Measurements from ENCODE around the gene C16orf86.

The C16orf86 gene

GRCh38 chr16:67658849-67659674 lies 7.6 kb upstream of the C16orf86 start:
- Histone ChIP-seq H2AFZ (ENCODE audit: low read length) (peak overlapping the region; percentile 72; the same call in 1 of the 2 replicates), H3K36me3 (replicated peaks; ENCODE audit: insufficient read depth, low read length) (no peaks in the 10 kb centered on the region), H3K4me1 (ENCODE audit: low read length) (peaks cover 13% of the 10 kb centered on the region), H3K9ac (ENCODE audit: low read length) (peak overlapping the region; percentile 93), H3K4me3 (ENCODE audit: low read length) (peak overlapping the region; percentile 93), H3K9me2 (replicated peaks; ENCODE audit: insufficient read depth, low read length) (no peaks in the 10 kb centered on the region), H3K79me2 (ENCODE audit: low read length) (peaks cover 42% of the 10 kb centered on the region), H3K4me2 (ENCODE audit: low read depth, low read length) (peak overlapping the region; percentile 93), H3K9me3 (replicated peaks; ENCODE audit: insufficient read depth, low read length) (no peaks in the 10 kb centered on the region), H3K27ac (ENCODE audit: low read length) (peak overlapping the region; percentile 96; the same call in 1 of the 2 replicates), H3K27me3 (replicated peaks; ENCODE audit: insufficient read depth, low read length) (no peaks in the 10 kb centered on the region), H3F3A (ENCODE audit: insufficient read depth, low read length) (peaks cover 17% of the 10 kb centered on the region), H4K20me1 (ENCODE audit: insufficient read depth, low read length) (no peaks in the 10 kb centered on the region)
- no peak for DNase-seq
- TF ChIP-seq EZH2phosphoT487 (IDR thresholded peaks at IDR 0.05; ENCODE audit: low read length) = no peak
- TF ChIP-seq CTCF (IDR thresholded peaks at IDR 0.05; ENCODE audit: low read length) = no peak
- TF ChIP-seq EZH2 (optimal IDR thresholded peaks at IDR 0.05; ENCODE audit: low read depth, low read length) = no peak

DNA sequence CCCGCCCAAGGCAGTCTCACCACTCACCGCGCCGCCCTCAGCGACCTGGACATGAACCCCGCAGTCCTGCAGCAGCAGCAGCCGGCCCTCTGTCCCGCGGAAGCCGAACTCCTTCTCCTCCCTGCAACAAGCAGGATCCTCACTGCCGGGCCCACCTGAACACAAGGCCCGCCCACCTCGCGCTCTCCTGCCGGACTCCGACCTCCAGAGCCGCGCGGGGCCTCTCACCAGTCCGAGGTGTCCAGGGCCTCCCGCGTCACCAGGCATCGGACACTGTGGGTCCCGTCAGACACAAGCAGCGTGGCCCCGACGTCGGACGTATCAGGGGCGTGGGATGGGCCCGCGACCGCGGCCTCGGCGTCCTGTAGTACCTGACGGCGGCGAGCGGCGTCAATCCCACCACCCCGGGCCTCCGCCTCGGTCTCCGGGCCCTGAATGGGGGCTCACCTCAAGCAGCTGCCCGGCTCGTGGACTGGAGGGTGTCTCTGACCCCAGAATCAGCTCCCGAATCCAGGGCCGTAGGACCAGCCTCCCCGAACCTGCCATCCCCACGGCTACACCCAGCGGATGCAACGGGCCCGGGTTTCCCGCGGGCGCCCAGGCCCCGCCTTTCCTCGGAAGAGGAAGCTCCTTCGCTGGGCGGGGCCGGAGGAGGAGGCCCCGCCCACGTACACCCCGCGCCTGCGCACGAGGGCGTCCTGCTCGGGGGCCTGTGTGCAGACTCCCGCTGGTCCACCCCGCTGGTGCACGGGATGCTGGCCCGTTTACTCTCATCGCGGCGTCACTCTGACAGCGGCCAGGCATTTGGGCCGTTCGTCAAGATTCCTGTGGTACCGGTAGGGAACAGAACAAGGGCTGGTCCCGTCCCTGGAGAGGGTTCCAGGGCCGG lies 6.7 kb upstream of the C16orf86 start, which contains the start of gene ACD:
Gene ACD, minus strand, starts transcription at position 586 of the 889 bp plus-strand sequence. Its CDS starts 40 bp downstream, at position 546.
- H2AFZ ChIP-seq (ENCODE audit: low read length) = peak within 1 kb of the TSS; percentile 98
- H3K4me3 ChIP-seq (ENCODE audit: low read length) = peak within 1 kb of the TSS; percentile 93
- DNase-seq = peak; percentile 96
- peaks cover 45% of the 10 kb centered on the region for H3K79me2 ChIP-seq (ENCODE audit: low read length)
- H3K27ac ChIP-seq (ENCODE audit: low read length) = peak within 1 kb of the TSS; percentile 96
- no peaks in the 10 kb centered on the region for H3K9me2 ChIP-seq (replicated peaks; ENCODE audit: insufficient read depth, low read length)
- H3K4me2 ChIP-seq (ENCODE audit: low read depth, low read length) = peak within 1 kb of the TSS; percentile 99
- no peak for TF ChIP-seq EZH2phosphoT487 (IDR thresholded peaks at IDR 0.05; ENCODE audit: low read length)
- no peak for TF ChIP-seq CTCF (IDR thresholded peaks at IDR 0.05; ENCODE audit: low read length)
- TF ChIP-seq EZH2 (optimal IDR thresholded peaks at IDR 0.05; ENCODE audit: low read depth, low read length) = no peak
- H3K9me3 ChIP-seq (replicated peaks; ENCODE audit: insufficient read depth, low read length) = no peaks in the 10 kb centered on the region
- H3K9ac ChIP-seq (ENCODE audit: low read length) = peak within 1 kb of the TSS; percentile 95
- peaks cover 13% of the 10 kb centered on the region for H3K4me1 ChIP-seq (ENCODE audit: low read length)
- no peaks in the 10 kb centered on the region for H3K36me3 ChIP-seq (replicated peaks; ENCODE audit: insufficient read depth, low read length)
- no peaks in the 10 kb centered on the region for H4K20me1 ChIP-seq (ENCODE audit: insufficient read depth, low read length)
- H3K27me3 ChIP-seq (replicated peaks; ENCODE audit: insufficient read depth, low read length) = no peaks in the 10 kb centered on the region
- H3F3A ChIP-seq (ENCODE audit: insufficient read depth, low read length) = peaks cover 17% of the 10 kb centered on the region

- H3K4me1 ChIP-seq (ENCODE audit: low read length) = peaks cover 14% of the 10 kb centered on the region
- H2AFZ ChIP-seq (ENCODE audit: low read length) = peak within 1 kb of the TSS; percentile 98
- TF ChIP-seq EZH2phosphoT487 (IDR thresholded peaks at IDR 0.05; ENCODE audit: low read length) (no peak), EZH2 (optimal IDR thresholded peaks at IDR 0.05; ENCODE audit: low read depth, low read length) (no peak), CTCF (IDR thresholded peaks at IDR 0.05; ENCODE audit: low read length) (no peak)
Measured at GRCh38 chr16:67660564-67661028, 6.0 kb upstream of the C16orf86 start, which contains the start of gene PARD6A. TSS of gene PARD6A (plus strand) at chr16:67660960. CDS start at chr16:67661039, 79 bp downstream.

More at GRCh38 chr16:67660564-67661028, 6.0 kb upstream of the C16orf86 start, which contains the start of gene PARD6A:
- H3K79me2 ChIP-seq (ENCODE audit: low read length) = peaks cover 49% of the 10 kb centered on the region
- DNase-seq = peak; percentile 99
- no peaks in the 10 kb centered on the region for H3K36me3 ChIP-seq (replicated peaks; ENCODE audit: insufficient read depth, low read length)
- H3K27ac ChIP-seq (ENCODE audit: low read length) = peak within 1 kb of the TSS; percentile 96
- no peaks in the 10 kb centered on the region for H3K9me3 ChIP-seq (replicated peaks; ENCODE audit: insufficient read depth, low read length)
- H3F3A ChIP-seq (ENCODE audit: insufficient read depth, low read length) = peaks cover 15% of the 10 kb centered on the region; the same call in 1 of the 2 replicates
- peak within 1 kb of the TSS; percentile 93 for H3K4me3 ChIP-seq (ENCODE audit: low read length)
- no peaks in the 10 kb centered on the region for H3K27me3 ChIP-seq (replicated peaks; ENCODE audit: insufficient read depth, low read length)
- H4K20me1 ChIP-seq (ENCODE audit: insufficient read depth, low read length) = no peaks in the 10 kb centered on the region
- H3K9me2 ChIP-seq (replicated peaks; ENCODE audit: insufficient read depth, low read length) = no peaks in the 10 kb centered on the region
- peak within 1 kb of the TSS; percentile 99 for H3K4me2 ChIP-seq (ENCODE audit: low read depth, low read length)
- H3K9ac ChIP-seq (ENCODE audit: low read length) = peak within 1 kb of the TSS; percentile 95

All from MM.1S (cell line).